D721Med (cell line): ENCODE measurements around the gene U2AF1L4.
A peak's percentile ranks its signal among the peaks of the same experiment; 100 is the strongest.

Experiments
- DNase-seq: peaks from one replicate; pipeline ENCODE4 v3.0.0; 2011; ENCODE audit warnings: low spot score; ENCODE audit not compliant: insufficient read length
- FAIRE-seq: peaks from 2 replicates; lab custom pipeline; 2011; peaks lifted over from hg19 to GRCh38; lab: Jason Lieb, UNC
- CTCF ChIP-seq: IDR thresholded peaks from 2 replicates; pipeline ENCODE4 v1.5.1; 2012; ENCODE audit warnings: mild to moderate bottlenecking, control low read depth; ENCODE audit not compliant: insufficient read depth; ENCODE audit errors: missing control alignments

U2AF1L4 gene

GRCh38 chr19:35777961-35778360 is 32.7 kb upstream of the U2AF1L4 start:
- FAIRE-seq (no peak), DNase-seq (no peak)
- TF ChIP-seq CTCF = no peak

GRCh38 chr19:35777086-35777841 is 32.0 kb upstream of the U2AF1L4 start:
- no peak for TF ChIP-seq CTCF
- FAIRE-seq (no peak), DNase-seq (no peak)

- FAIRE-seq (no peak), DNase-seq (no peak)
- no peak for TF ChIP-seq CTCF
These were observed 31.0 kb upstream of the U2AF1L4 start for GRCh38 chr19:35776102-35776788.

- no peak for TF ChIP-seq CTCF
- FAIRE-seq (no peak), DNase-seq (peak; percentile 74)
These were observed 30.3 kb upstream of the U2AF1L4 start, which contains the start of gene ARHGAP33 for GRCh38 chr19:35775298-35776101. TSS of gene ARHGAP33 (plus strand) at chr19:35775564. CDS start at chr19:35775659, 95 bp downstream.

- FAIRE-seq (no peak), DNase-seq (no peak)
- TF ChIP-seq CTCF = no peak
These were observed 29.8 kb upstream of the U2AF1L4 start for GRCh38 chr19:35775046-35775297.

GRCh38 chr19:35774274-35775045 is 29.2 kb upstream of the U2AF1L4 start:
- no peak for FAIRE-seq
- no peak for TF ChIP-seq CTCF
- DNase-seq = no peak
